ENCODE results near the gene MYO5A. TPM values are rescaled to one million over a fixed set of nuclear protein-coding genes. Genes with fewer than 3 reads are reported as not detected.

Gene MYO5A
- total and polyA plus RNA-seq, 9 of the 15 experiments (the other 6 are each of a cell fraction or from before 2014, with no cell fraction given): 0.03 to 0.82 (median 0.40) TPM

DNA sequence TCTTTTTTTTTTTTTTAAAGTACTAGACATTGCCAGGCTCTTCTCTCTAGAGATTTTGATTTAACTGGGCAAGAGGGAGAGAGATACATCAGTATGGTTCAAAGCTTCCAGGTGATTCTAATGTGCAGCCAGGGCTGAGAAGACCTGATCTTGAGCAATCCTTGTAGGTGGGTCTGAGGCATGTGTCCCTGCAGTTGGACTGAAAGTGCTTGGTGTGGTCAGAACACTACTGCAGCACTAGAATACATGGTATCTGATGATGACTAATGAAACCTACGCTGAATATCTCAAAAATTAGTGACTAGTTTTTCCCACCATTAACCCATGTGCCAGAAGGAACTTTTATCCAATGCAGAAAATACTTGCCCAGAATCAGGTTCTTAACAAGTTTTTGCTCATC lies 198.7 kb downstream of the MYO5A start (continued):
- TF ChIP-seq, protein P1, sequence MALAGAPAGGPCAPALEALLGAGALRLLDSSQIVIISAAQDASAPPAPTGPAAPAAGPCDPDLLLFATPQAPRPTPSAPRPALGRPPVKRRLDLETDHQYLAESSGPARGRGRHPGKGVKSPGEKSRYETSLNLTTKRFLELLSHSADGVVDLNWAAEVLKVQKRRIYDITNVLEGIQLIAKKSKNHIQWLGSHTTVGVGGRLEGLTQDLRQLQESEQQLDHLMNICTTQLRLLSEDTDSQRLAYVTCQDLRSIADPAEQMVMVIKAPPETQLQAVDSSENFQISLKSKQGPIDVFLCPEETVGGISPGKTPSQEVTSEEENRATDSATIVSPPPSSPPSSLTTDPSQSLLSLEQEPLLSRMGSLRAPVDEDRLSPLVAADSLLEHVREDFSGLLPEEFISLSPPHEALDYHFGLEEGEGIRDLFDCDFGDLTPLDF (CRISPR knock-in tag; IDR thresholded peaks at IDR 0.05): no peak
- TF ChIP-seq JUND (IDR thresholded peaks at IDR 0.05; ENCODE audit: borderline replicate concordance, low read depth, low read length): no peak
- no peak for TF ChIP-seq JUND (tag; IDR thresholded peaks at IDR 0.05; ENCODE audit: borderline replicate concordance, low read depth, low read length)
- TF ChIP-seq NBN (IDR thresholded peaks at IDR 0.05; ENCODE audit: low read depth): no peak
- TF ChIP-seq SP1 (CRISPR knock-in tag; IDR thresholded peaks at IDR 0.05): no peak
- TF ChIP-seq ZC3H11A (IDR thresholded peaks at IDR 0.05; ENCODE audit: low read depth, low read length): no peak

DNA sequence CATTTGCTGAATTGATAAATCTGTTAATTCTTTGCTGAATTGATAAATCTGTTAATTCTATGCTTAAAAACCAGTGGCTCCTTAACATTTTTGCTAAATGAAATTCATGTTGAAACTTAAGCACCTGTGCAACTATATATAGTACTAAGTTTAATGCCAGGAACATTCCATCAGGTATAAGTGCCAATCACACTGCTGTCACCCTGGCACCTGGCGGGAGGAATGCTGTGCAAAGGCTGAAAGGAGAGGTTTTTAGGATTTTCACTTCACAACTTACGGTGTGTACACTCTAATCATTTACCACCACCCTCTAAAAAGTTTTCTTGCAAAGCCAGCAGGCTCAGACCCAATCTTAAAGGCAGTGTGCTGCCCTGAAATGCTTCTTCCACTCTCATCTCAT lies 199.5 kb downstream of the MYO5A start:
- ChIA-PET POLR2A (interaction anchor here (0.7 kb wide), 1 partner anchor 401 kb away, joined by 5 read pairs; no protein-coding TSS in a partner anchor), CTCF (ENCODE audit: low intra/inter-chr PET ratio) (no interaction called here)
- H3K9me1 ChIP-seq (ENCODE audit: control insufficient read depth, insufficient read depth, low read length): no peaks in the 10 kb centered on the region
- no peaks in the 10 kb centered on the region; a peak in 1 of 5 replicates for H3K27me3 ChIP-seq (ENCODE audit: control insufficient read depth in 2 of 2, insufficient read depth in 2 of 2, low read length in 2 of 2)
- ATAC-seq (no peak), DNase-seq (ENCODE audit: extremely low read depth in 1 of 4, low spot score in 3 of 4) (no peak), FAIRE-seq (no peak)
- in situ Hi-C loops (cut with MboI) (no loop called here), intact Hi-C loops (cut with micrococcal nuclease) (no loop called here)
- H3K27ac ChIP-seq (ENCODE audit: extremely low read depth, low read depth, low read length): no peak overlapping the region
- no peaks in the 10 kb centered on the region for H3K4me1 ChIP-seq (replicated peaks in 1 of 2; ENCODE audit: control insufficient read depth in 2 of 2, insufficient read depth in 2 of 2, low read length in 2 of 2)
- BruUV-seq (replicated peaks): no TSS peak
- no peaks in the 10 kb centered on the region for H3K79me2 ChIP-seq (ENCODE audit: control insufficient read depth, insufficient read depth, low read length)
- H2AFZ ChIP-seq (ENCODE audit: low read depth, low read length): no peak overlapping the region
- WGBS (ENCODE audit: insufficient coverage, low coverage, missing lambda C conversion rate): 0% methylated on average over 2 of the region's 2 CpGs
- no peaks in the 10 kb centered on the region for H3K9me3 ChIP-seq (replicated peaks; ENCODE audit: control insufficient read depth, insufficient read depth, low read depth, low read length)
- no peaks in the 10 kb centered on the region for H3K36me3 ChIP-seq (ENCODE audit: control insufficient read depth, insufficient read depth, low read length)
- no peak overlapping the region for H3K9ac ChIP-seq (ENCODE audit: insufficient read depth in 1 of 2, low read depth in 2 of 2, low read length in 2 of 2)
- no peak overlapping the region for H3K4me3 ChIP-seq
- no peaks in the 10 kb centered on the region for H4K20me1 ChIP-seq (replicated peaks; ENCODE audit: control insufficient read depth, insufficient read depth, low read length)
- no peak overlapping the region for H3K4me2 ChIP-seq (ENCODE audit: insufficient read depth, low read length)
- TF ChIP-seq SMAD2 (IDR thresholded peaks at IDR 0.05; ENCODE audit: low read depth, low read length): no peak
- TF ChIP-seq, protein P2, sequence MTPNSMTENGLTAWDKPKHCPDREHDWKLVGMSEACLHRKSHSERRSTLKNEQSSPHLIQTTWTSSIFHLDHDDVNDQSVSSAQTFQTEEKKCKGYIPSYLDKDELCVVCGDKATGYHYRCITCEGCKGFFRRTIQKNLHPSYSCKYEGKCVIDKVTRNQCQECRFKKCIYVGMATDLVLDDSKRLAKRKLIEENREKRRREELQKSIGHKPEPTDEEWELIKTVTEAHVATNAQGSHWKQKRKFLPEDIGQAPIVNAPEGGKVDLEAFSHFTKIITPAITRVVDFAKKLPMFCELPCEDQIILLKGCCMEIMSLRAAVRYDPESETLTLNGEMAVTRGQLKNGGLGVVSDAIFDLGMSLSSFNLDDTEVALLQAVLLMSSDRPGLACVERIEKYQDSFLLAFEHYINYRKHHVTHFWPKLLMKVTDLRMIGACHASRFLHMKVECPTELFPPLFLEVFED (CRISPR knock-in tag; conservative IDR thresholded peaks at IDR 0.05): no peak
- no peak for TF ChIP-seq ZC3H8 (IDR thresholded peaks at IDR 0.05)
- TF ChIP-seq TBP (optimal IDR thresholded peaks at IDR 0.05; ENCODE audit: low read depth, low read length): no peak
- TF ChIP-seq POLR2H (tag; IDR thresholded peaks at IDR 0.05; ENCODE audit: low read depth): no peak
- no peak for TF ChIP-seq SMAD4 (CRISPR knock-in tag; conservative IDR thresholded peaks at IDR 0.05)
- no peak for TF ChIP-seq RFX7 (CRISPR knock-in tag; IDR thresholded peaks at IDR 0.05)
- no peak for TF ChIP-seq ZNF140 (CRISPR knock-in tag; IDR thresholded peaks at IDR 0.05)
- TF ChIP-seq, protein P3, sequence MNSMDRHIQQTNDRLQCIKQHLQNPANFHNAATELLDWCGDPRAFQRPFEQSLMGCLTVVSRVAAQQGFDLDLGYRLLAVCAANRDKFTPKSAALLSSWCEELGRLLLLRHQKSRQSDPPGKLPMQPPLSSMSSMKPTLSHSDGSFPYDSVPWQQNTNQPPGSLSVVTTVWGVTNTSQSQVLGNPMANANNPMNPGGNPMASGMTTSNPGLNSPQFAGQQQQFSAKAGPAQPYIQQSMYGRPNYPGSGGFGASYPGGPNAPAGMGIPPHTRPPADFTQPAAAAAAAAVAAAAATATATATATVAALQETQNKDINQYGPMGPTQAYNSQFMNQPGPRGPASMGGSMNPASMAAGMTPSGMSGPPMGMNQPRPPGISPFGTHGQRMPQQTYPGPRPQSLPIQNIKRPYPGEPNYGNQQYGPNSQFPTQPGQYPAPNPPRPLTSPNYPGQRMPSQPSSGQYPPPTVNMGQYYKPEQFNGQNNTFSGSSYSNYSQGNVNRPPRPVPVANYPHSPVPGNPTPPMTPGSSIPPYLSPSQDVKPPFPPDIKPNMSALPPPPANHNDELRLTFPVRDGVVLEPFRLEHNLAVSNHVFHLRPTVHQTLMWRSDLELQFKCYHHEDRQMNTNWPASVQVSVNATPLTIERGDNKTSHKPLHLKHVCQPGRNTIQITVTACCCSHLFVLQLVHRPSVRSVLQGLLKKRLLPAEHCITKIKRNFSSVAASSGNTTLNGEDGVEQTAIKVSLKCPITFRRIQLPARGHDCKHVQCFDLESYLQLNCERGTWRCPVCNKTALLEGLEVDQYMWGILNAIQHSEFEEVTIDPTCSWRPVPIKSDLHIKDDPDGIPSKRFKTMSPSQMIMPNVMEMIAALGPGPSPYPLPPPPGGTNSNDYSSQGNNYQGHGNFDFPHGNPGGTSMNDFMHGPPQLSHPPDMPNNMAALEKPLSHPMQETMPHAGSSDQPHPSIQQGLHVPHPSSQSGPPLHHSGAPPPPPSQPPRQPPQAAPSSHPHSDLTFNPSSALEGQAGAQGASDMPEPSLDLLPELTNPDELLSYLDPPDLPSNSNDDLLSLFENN (IDR thresholded peaks at IDR 0.05; ENCODE audit: low read depth in 2 of 2, low read length in 2 of 2): no peak
- TF ChIP-seq, protein P4, sequence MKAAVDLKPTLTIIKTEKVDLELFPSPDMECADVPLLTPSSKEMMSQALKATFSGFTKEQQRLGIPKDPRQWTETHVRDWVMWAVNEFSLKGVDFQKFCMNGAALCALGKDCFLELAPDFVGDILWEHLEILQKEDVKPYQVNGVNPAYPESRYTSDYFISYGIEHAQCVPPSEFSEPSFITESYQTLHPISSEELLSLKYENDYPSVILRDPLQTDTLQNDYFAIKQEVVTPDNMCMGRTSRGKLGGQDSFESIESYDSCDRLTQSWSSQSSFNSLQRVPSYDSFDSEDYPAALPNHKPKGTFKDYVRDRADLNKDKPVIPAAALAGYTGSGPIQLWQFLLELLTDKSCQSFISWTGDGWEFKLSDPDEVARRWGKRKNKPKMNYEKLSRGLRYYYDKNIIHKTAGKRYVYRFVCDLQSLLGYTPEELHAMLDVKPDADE (conservative IDR thresholded peaks at IDR 0.05; ENCODE audit: control insufficient read depth, low read depth, low read length): no peak

Data from K562 (cell line).